Activated CD8-positive, alpha-beta memory T cell treated with anti-CD3 and anti-CD28 coated beads, Interleukin-2, amount 50 U/mL, for 48 hours (primary cell): ENCODE results near the gene CNDP1.

Experiments used
- DNase-seq: peaks from one replicate; pipeline ENCODE4 v3.0.0-alpha.2; 2020

CNDP1 gene

GRCh38 chr18:74632351-74632679 lies 98.0 kb downstream of the CNDP1 start:
- DNase-seq, result no peak

GRCh38 chr18:74632856-74633255 lies 98.6 kb downstream of the CNDP1 start:
- DNase-seq, result no peak

- DNase-seq, result no peak
Measured at GRCh38 chr18:74633652-74634352, 99.5 kb downstream of the CNDP1 start.

GRCh38 chr18:74635224-74635975 lies 101.1 kb downstream of the CNDP1 start:
- no peak for DNase-seq
